ENCODE data around the gene LCMT1. TPM values are rescaled to one million over a fixed set of nuclear protein-coding genes. Genes with fewer than 3 reads are reported as not detected.

Gene LCMT1
- 21.6 and 28.7 TPM in 2 replicates for total RNA-seq

GRCh38 chr16:25111403-25112166 lies at the start of gene LCMT1:
LCMT1 (plus strand) TSS chr16:25111742; CDS start chr16:25111884, 142 bp downstream.

Small RNA genes within 50 kb of the gene (small RNA-seq; reads per million reads assigned to genes)
- gene RN7SL557P: not detected

Other genes starting within 250 kb of the LCMT1 start
- gene ARHGAP17, start 96.4 kb upstream of the LCMT1 start, total RNA-seq: 57.5 and 58.9 TPM in 2 replicates
- gene AQP8, start 105.2 kb downstream of the LCMT1 start, total RNA-seq: not detected in 2 replicates
- 8.8 and 8.9 TPM in 2 replicates for gene ZKSCAN2, start 146.1 kb downstream of the LCMT1 start, total RNA-seq

Measured in vein endothelial cell (primary cell).